ENCODE data around the gene RAG2. TPM values are rescaled to one million over a fixed set of nuclear protein-coding genes. Genes with fewer than 3 reads are reported as not detected.

Gene RAG2
- total RNA-seq, 1 experiment from 2014 or later = 0.10 TPM

DNA sequence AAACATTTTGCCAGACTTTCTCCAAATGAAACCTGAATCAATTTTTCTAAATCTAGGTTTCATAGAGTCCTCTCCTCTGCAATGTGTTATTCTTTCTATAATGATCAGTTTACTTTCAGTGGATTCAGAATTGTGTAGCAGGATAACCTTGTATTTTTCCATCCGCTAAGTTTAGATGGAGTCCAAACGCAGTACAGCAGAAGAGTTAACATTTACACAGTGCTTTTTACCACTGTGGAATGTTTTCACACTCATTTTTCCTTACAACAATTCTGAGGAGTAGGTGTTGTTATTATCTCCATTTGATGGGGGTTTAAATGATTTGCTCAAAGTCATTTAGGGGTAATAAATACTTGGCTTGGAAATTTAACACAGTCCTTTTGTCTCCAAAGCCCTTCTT lies 20.7 kb downstream of the RAG2 start:
- H3K27ac ChIP-seq (ENCODE audit: low read length) = peak overlapping the region; percentile 70
- H3K9me3 ChIP-seq (ENCODE audit: control insufficient read depth, insufficient read depth, low read depth, low read length) = no peaks in the 10 kb centered on the region
- intact Hi-C loops (cut with micrococcal nuclease; ENCODE audit: unreplicated experiment) (no loop called here), in situ Hi-C loops (cut with HindIII; ENCODE audit: low pct_unique_long_range_greater_than_20kb, low sequenced_read_pairs) (no loop called here)
- BruUV-seq (replicated peaks) = no TSS peak
- POLR2A ChIA-PET = no interaction called here
- ATAC-seq (peak; percentile 71), DNase-seq (ENCODE audit: low read depth, low spot score) (no peak)
- no peaks in the 10 kb centered on the region for H3K36me3 ChIP-seq (ENCODE audit: control insufficient read depth, insufficient read depth, low read length)
- CTCF ChIA-PET = no interaction called here
- H3K4me3 ChIP-seq (ENCODE audit: low read depth in 2 of 2, low read length in 2 of 2) = no peak overlapping the region
- H3K27me3 ChIP-seq (ENCODE audit: control insufficient read depth, insufficient read depth, low read length) = no peaks in the 10 kb centered on the region; the same call in 1 of the 2 replicates
- TF ChIP-seq SIN3A (IDR thresholded peaks at IDR 0.05; ENCODE audit: borderline replicate concordance, insufficient read depth, low read depth, low read length) = no peak
- no peak for TF ChIP-seq TCF7L2 (IDR thresholded peaks at IDR 0.05; ENCODE audit: low read depth, low read length)
- no peak for TF ChIP-seq POLR2AphosphoS5 (IDR thresholded peaks at IDR 0.05; ENCODE audit: low read depth, low read length)
- TF ChIP-seq, protein P1, sequence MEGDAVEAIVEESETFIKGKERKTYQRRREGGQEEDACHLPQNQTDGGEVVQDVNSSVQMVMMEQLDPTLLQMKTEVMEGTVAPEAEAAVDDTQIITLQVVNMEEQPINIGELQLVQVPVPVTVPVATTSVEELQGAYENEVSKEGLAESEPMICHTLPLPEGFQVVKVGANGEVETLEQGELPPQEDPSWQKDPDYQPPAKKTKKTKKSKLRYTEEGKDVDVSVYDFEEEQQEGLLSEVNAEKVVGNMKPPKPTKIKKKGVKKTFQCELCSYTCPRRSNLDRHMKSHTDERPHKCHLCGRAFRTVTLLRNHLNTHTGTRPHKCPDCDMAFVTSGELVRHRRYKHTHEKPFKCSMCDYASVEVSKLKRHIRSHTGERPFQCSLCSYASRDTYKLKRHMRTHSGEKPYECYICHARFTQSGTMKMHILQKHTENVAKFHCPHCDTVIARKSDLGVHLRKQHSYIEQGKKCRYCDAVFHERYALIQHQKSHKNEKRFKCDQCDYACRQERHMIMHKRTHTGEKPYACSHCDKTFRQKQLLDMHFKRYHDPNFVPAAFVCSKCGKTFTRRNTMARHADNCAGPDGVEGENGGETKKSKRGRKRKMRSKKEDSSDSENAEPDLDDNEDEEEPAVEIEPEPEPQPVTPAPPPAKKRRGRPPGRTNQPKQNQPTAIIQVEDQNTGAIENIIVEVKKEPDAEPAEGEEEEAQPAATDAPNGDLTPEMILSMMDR (IDR thresholded peaks at IDR 0.05) = no peak
- TF ChIP-seq, protein P2, sequence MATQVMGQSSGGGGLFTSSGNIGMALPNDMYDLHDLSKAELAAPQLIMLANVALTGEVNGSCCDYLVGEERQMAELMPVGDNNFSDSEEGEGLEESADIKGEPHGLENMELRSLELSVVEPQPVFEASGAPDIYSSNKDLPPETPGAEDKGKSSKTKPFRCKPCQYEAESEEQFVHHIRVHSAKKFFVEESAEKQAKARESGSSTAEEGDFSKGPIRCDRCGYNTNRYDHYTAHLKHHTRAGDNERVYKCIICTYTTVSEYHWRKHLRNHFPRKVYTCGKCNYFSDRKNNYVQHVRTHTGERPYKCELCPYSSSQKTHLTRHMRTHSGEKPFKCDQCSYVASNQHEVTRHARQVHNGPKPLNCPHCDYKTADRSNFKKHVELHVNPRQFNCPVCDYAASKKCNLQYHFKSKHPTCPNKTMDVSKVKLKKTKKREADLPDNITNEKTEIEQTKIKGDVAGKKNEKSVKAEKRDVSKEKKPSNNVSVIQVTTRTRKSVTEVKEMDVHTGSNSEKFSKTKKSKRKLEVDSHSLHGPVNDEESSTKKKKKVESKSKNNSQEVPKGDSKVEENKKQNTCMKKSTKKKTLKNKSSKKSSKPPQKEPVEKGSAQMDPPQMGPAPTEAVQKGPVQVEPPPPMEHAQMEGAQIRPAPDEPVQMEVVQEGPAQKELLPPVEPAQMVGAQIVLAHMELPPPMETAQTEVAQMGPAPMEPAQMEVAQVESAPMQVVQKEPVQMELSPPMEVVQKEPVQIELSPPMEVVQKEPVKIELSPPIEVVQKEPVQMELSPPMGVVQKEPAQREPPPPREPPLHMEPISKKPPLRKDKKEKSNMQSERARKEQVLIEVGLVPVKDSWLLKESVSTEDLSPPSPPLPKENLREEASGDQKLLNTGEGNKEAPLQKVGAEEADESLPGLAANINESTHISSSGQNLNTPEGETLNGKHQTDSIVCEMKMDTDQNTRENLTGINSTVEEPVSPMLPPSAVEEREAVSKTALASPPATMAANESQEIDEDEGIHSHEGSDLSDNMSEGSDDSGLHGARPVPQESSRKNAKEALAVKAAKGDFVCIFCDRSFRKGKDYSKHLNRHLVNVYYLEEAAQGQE (IDR thresholded peaks at IDR 0.05; ENCODE audit: insufficient read depth in 1 of 2, low read depth in 2 of 2, low read length in 1 of 2) = no peak
- peaks cover 14% of the 10 kb centered on the region; the same call in 1 of the 2 replicates for H3K4me1 ChIP-seq (ENCODE audit: control insufficient read depth, insufficient read depth, low read length)

- no peaks in the 10 kb centered on the region for H3K9me3 ChIP-seq (ENCODE audit: control insufficient read depth, insufficient read depth, low read depth, low read length)
- intact Hi-C loops (cut with micrococcal nuclease; ENCODE audit: unreplicated experiment) = no loop called here
- H3K4me1 ChIP-seq (ENCODE audit: control insufficient read depth, insufficient read depth, low read length) = peaks cover 14% of the 10 kb centered on the region; the same call in 1 of the 2 replicates
- POLR2A ChIA-PET = no interaction called here
- no peaks in the 10 kb centered on the region for H3K36me3 ChIP-seq (ENCODE audit: control insufficient read depth, insufficient read depth, low read length)
- H3K27ac ChIP-seq (ENCODE audit: low read length) = no peak overlapping the region; the same call in 1 of the 2 replicates
- BruUV-seq (replicated peaks) = no TSS peak
- CTCF ChIA-PET = no interaction called here
- no peak overlapping the region for H3K4me3 ChIP-seq (ENCODE audit: low read depth in 2 of 2, low read length in 2 of 2)
- TF ChIP-seq TCF7L2 (IDR thresholded peaks at IDR 0.05; ENCODE audit: low read depth, low read length) = no peak
- TF ChIP-seq, protein P2 (IDR thresholded peaks at IDR 0.05; ENCODE audit: insufficient read depth in 1 of 2, low read depth in 2 of 2, low read length in 1 of 2) = no peak
- no peak for TF ChIP-seq POLR2AphosphoS5 (IDR thresholded peaks at IDR 0.05; ENCODE audit: low read depth, low read length)
- TF ChIP-seq SIN3A (IDR thresholded peaks at IDR 0.05; ENCODE audit: borderline replicate concordance, insufficient read depth, low read depth, low read length) = no peak
- TF ChIP-seq, protein P1 (IDR thresholded peaks at IDR 0.05) = no peak
- DNase-seq (ENCODE audit: low read depth, low spot score) = no peak
- in situ Hi-C loops (cut with HindIII; ENCODE audit: low pct_unique_long_range_greater_than_20kb, low sequenced_read_pairs) = no loop called here
- ATAC-seq = no peak
- no peaks in the 10 kb centered on the region; the same call in 1 of the 2 replicates for H3K27me3 ChIP-seq (ENCODE audit: control insufficient read depth, insufficient read depth, low read length)
Observed at GRCh38 chr11:36574486-36574885, 23.6 kb downstream of the RAG2 start.
